Coronary artery (tissue), 2 donors: Measurements from ENCODE around the gene NDUFB7.
A peak's percentile ranks its signal among the peaks of the same experiment; 100 is the strongest.
"Not testable (repeated sequence)": the region's sequence is repeated elsewhere in the genome, so short reads cannot be mapped to it uniquely, and the experiment has no call there.

ENCODE experiments used
- DNase-seq: peaks from one replicate; pipeline ENCODE4 v3.0.0-alpha.2; 2017; ENCODE audit warnings: low spot score
- H3K27ac ChIP-seq, 2 donors: fragments of 200-600 bp; sonication (generic); one replicate each; pipeline ENCODE4 v1.5.1; 2016 to 2019
- H3K4me3 ChIP-seq: fragments of 200-600 bp; sonication (generic); 2 replicates; pipeline ENCODE4 v1.5.1; 2016; ENCODE audit warnings: mild to moderate bottlenecking, moderate library complexity
- CTCF ChIP-seq: fragments of 200-600 bp; sonication (generic); IDR thresholded peaks from one replicate; pipeline ENCODE4 v1.5.1; 2019; ENCODE audit warnings: antibody characterized with exemption

The NDUFB7 gene

GRCh38 chr19:14556662-14557188 lies 15.1 kb downstream of the NDUFB7 start:
- TF ChIP-seq CTCF = peak; percentile 96
- Histone ChIP-seq H3K27ac (no peak overlapping the region), H3K4me3 (peak overlapping the region; percentile 48)
- no peak for DNase-seq

GRCh38 chr19:14555918-14556661 lies 15.8 kb downstream of the NDUFB7 start:
- H3K27ac ChIP-seq = no peak overlapping the region
- no peak for DNase-seq
- no peak for TF ChIP-seq CTCF
- peak overlapping the region; percentile 48 for H3K4me3 ChIP-seq

- no peak for DNase-seq
- Histone ChIP-seq H3K4me3 (no peak overlapping the region), H3K27ac (no peak overlapping the region)
- TF ChIP-seq CTCF = no peak
Measured at GRCh38 chr19:14554382-14554812, 17.5 kb downstream of the NDUFB7 start.

- DNase-seq = no peak
- no peak overlapping the region for H3K4me3 ChIP-seq
- H3K27ac ChIP-seq = no peak overlapping the region
- no peak for TF ChIP-seq CTCF
Measured at GRCh38 chr19:14553939-14554243, 18.0 kb downstream of the NDUFB7 start.

- no peak for TF ChIP-seq CTCF
- Histone ChIP-seq H3K4me3 (no peak overlapping the region), H3K27ac (no peak overlapping the region)
- DNase-seq = no peak
Measured at GRCh38 chr19:14553042-14553938, 18.6 kb downstream of the NDUFB7 start.

- H3K27ac ChIP-seq, H3K4me3 ChIP-seq, DNase-seq: not testable (repeated sequence)
Measured at GRCh38 chr19:14552006-14552360, 19.9 kb downstream of the NDUFB7 start.

- not testable (repeated sequence) for H3K4me3 ChIP-seq, H3K27ac ChIP-seq, DNase-seq
Measured at GRCh38 chr19:14551134-14552005, 20.5 kb downstream of the NDUFB7 start.
